Liver (tissue), 9 donors: ENCODE measurements around the gene BDH2. TPM values are rescaled to one million over a fixed set of nuclear protein-coding genes. Genes with fewer than 3 reads are reported as not detected.

Experiments used
- DNase-seq: peaks from one replicate; pipeline ENCODE4 v3.0.0-alpha.2; 2017; ENCODE audit warnings: low spot score
- H3K27ac ChIP-seq, 2 donors: one replicate each; pipeline ENCODE4 v1.7.0; 2013; ENCODE audit warnings: inconsistent platforms in 2 of 2, low read length in 2 of 2, control low read depth in 1 of 2, low read depth in 1 of 2, mild to moderate bottlenecking in 1 of 2
- H3K27me3 ChIP-seq, 4 donors: one replicate each; pipeline versions ENCODE4 v1.6.1 to v1.7.0; 2013; ENCODE audit warnings: low read length in 3 of 4, inconsistent platforms in 1 of 4, mild to moderate bottlenecking in 1 of 4, moderate library complexity in 1 of 4; ENCODE audit not compliant: control insufficient read depth in 4 of 4, insufficient read depth in 4 of 4
- H3K36me3 ChIP-seq, 4 donors: one replicate each; pipeline versions ENCODE4 v1.6.1 to v1.7.0; 2013; ENCODE audit warnings: low read length in 3 of 4, mild to moderate bottlenecking in 3 of 4, low read depth in 1 of 4, moderate library complexity in 1 of 4; ENCODE audit not compliant: control insufficient read depth in 4 of 4, insufficient read depth in 3 of 4
- H3K4me1 ChIP-seq, 4 donors: one replicate each; pipeline versions ENCODE4 v1.6.1 to v1.7.0; 2013; ENCODE audit warnings: low read length in 3 of 4, mild to moderate bottlenecking in 3 of 4, moderate library complexity in 1 of 4; ENCODE audit not compliant: control insufficient read depth in 4 of 4, insufficient read depth in 4 of 4
- H3K4me3 ChIP-seq, 3 donors: one replicate each; pipeline versions ENCODE4 v1.6.1 to v1.7.0; 2013; ENCODE audit warnings: low read length in 3 of 3, control low read depth in 1 of 3, low read depth in 1 of 3, mild to moderate bottlenecking in 1 of 3
- H3K9ac ChIP-seq, 2 donors: one replicate each; pipeline ENCODE4 v1.7.0; 2013; ENCODE audit warnings: low read length in 2 of 2, mild to moderate bottlenecking in 2 of 2, moderate library complexity in 2 of 2, control low read depth in 1 of 2, low read depth in 1 of 2
- H3K9me3 ChIP-seq, 4 donors: one replicate each; pipeline versions ENCODE4 v1.6.1 to v1.7.0; 2013; ENCODE audit warnings: low read length in 3 of 4; ENCODE audit not compliant: control insufficient read depth in 4 of 4
- EGR1 ChIP-seq, 2 donors: IDR thresholded peaks; 2 replicates each; pipeline ENCODE4 v1.6.1; 2016 to 2018; ENCODE audit warnings: antibody characterized with exemption in 2 of 2, low read depth in 2 of 2
- FOXA1 ChIP-seq: IDR thresholded peaks from 2 replicates; pipeline ENCODE4 v1.6.1; 2016; ENCODE audit warnings: antibody characterized with exemption
- FOXA2 ChIP-seq: IDR thresholded peaks from 2 replicates; pipeline ENCODE4 v1.6.1; 2016; ENCODE audit warnings: antibody characterized with exemption
- GABPA ChIP-seq, 2 donors: IDR thresholded peaks in 1 of 2; conservative IDR thresholded peaks in 1 of 2; 2 replicates each; pipeline ENCODE4 v1.6.1; 2016; ENCODE audit warnings: antibody characterized with exemption in 2 of 2, mild to moderate bottlenecking in 1 of 2, moderate library complexity in 1 of 2
- HNF4A ChIP-seq, 2 donors: conservative IDR thresholded peaks; 2 replicates each; pipeline ENCODE4 v1.6.1; 2016; ENCODE audit warnings: antibody characterized with exemption in 2 of 2, mild to moderate bottlenecking in 2 of 2
- HNF4G ChIP-seq: IDR thresholded peaks from 2 replicates; pipeline ENCODE4 v1.6.1; 2016; ENCODE audit warnings: antibody characterized with exemption
- JUND ChIP-seq, 2 donors: IDR thresholded peaks; 2 replicates each; pipeline ENCODE4 v1.6.1; 2016; ENCODE audit warnings: antibody characterized with exemption in 2 of 2
- RAD21 ChIP-seq, 2 donors: IDR thresholded peaks; 2 replicates each; pipeline ENCODE4 v1.6.1; 2016; ENCODE audit warnings: antibody characterized with exemption in 2 of 2, mild to moderate bottlenecking in 2 of 2
- REST ChIP-seq: IDR thresholded peaks from 2 replicates; pipeline ENCODE4 v1.6.1; 2016; ENCODE audit warnings: antibody characterized with exemption, mild to moderate bottlenecking
- WGBS: extraction: QIAGEN DNeasy Blood & Tissue Kit; methylation state at CpG from one replicate; pipeline ENCODE4 v1.1.7; 2013; 5-methylcytosine and 5-hydroxymethylcytosine counted together
- polyA plus RNA-seq, 2 donors: library from polyadenylated mRNA; stranded (reverse) in 1 of 2; unstranded in 1 of 2; fragments of 200-250 nt in 1 of 2; fragments of >200 nt in 1 of 2; fragmentation: Nextera tagmentation in 1 of 2; extraction: Ambion mirVana in 1 of 2; gene quantifications; one replicate each; pipeline versions ENCODE4 v1.2.1 to v1.2.3, GENCODE V29; 2013 to 2015
- total RNA-seq, 2 donors: library from RNA; depleted of rRNA; stranded (reverse); fragments of >200 nt; gene quantifications; one replicate each; pipeline ENCODE4 v1.2.3, GENCODE V29; 2014
- TF ChIP-seq, protein P1 (sequence below): fragments of 150-350 bp; IDR thresholded peaks from 2 replicates; pipeline ENCODE4 v1.5.1; 2017; ENCODE audit warnings: improper control_type of control experiment, low read depth, low read length; ENCODE audit not compliant: missing input control
- TF ChIP-seq, protein P2 (sequence below): IDR thresholded peaks from 2 replicates; pipeline ENCODE4 v1.6.1; 2016; ENCODE audit warnings: antibody characterized with exemption
- TF ChIP-seq, protein P3 (sequence below): IDR thresholded peaks from 2 replicates; pipeline ENCODE4 v1.6.1; 2016; ENCODE audit warnings: antibody characterized with exemption
- donor health status: healthy.
- donor health status: healthy.
- donor health status: healthy.
- donor health status: healthy.
- donor health status: healthy.

The BDH2 gene
- total and polyA plus RNA-seq, 4 donors = 16.6 to 88.5 (median 35.5) TPM

DNA sequence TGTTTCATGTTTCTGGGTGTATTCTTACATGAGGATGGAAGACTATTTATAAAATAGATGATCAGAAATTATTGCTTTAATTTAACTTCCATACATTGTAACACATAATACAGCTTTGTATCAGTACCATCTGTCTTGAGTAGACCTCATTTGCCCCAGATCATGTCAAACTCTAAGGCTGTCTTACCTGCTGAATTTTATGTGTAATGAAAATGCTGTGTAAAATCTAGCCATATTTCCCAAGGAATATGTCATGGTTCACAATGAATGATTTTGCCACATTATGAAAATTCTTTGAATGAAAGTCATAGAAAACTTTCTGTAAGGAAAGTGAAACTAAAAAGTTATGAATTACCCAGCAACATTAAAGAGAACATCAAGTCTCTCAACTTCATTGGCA lies 7.4 kb downstream of the BDH2 start:
- TF ChIP-seq FOXA1 = no peak
- no peak for TF ChIP-seq EGR1 (IDR thresholded peaks at IDR 0.05; ENCODE audit: low read depth in 2 of 2)
- no peak for TF ChIP-seq HNF4G
- TF ChIP-seq, protein P1, sequence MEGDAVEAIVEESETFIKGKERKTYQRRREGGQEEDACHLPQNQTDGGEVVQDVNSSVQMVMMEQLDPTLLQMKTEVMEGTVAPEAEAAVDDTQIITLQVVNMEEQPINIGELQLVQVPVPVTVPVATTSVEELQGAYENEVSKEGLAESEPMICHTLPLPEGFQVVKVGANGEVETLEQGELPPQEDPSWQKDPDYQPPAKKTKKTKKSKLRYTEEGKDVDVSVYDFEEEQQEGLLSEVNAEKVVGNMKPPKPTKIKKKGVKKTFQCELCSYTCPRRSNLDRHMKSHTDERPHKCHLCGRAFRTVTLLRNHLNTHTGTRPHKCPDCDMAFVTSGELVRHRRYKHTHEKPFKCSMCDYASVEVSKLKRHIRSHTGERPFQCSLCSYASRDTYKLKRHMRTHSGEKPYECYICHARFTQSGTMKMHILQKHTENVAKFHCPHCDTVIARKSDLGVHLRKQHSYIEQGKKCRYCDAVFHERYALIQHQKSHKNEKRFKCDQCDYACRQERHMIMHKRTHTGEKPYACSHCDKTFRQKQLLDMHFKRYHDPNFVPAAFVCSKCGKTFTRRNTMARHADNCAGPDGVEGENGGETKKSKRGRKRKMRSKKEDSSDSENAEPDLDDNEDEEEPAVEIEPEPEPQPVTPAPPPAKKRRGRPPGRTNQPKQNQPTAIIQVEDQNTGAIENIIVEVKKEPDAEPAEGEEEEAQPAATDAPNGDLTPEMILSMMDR = no peak
- TF ChIP-seq HNF4A (conservative IDR thresholded peaks at IDR 0.05) = no peak
- TF ChIP-seq GABPA (IDR thresholded peaks at IDR 0.05 in 1 of 2, conservative IDR thresholded peaks at IDR 0.05 in 1 of 2) = no peak
- TF ChIP-seq, protein P2, sequence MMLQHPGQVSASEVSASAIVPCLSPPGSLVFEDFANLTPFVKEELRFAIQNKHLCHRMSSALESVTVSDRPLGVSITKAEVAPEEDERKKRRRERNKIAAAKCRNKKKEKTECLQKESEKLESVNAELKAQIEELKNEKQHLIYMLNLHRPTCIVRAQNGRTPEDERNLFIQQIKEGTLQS = no peak
- no peak for TF ChIP-seq REST
- TF ChIP-seq, protein P3, sequence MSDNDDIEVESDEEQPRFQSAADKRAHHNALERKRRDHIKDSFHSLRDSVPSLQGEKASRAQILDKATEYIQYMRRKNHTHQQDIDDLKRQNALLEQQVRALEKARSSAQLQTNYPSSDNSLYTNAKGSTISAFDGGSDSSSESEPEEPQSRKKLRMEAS = no peak
- TF ChIP-seq JUND (IDR thresholded peaks at IDR 0.05) = no peak
- no peak for TF ChIP-seq FOXA2
- Histone ChIP-seq H3K9me3 (no peaks in the 10 kb centered on the region), H3K4me1 (peaks cover 5 to 40% (median 23%) of the 10 kb centered on the region in 4 donors), H3K27me3 (no peaks in the 10 kb centered on the region), H3K9ac (no peak overlapping the region), H3K27ac (no peak overlapping the region), H3K36me3 (peaks cover 0 to 34% (median 18%) of the 10 kb centered on the region in 4 donors), H3K4me3 (no peak overlapping the region)
- DNase-seq = no peak

DNA sequence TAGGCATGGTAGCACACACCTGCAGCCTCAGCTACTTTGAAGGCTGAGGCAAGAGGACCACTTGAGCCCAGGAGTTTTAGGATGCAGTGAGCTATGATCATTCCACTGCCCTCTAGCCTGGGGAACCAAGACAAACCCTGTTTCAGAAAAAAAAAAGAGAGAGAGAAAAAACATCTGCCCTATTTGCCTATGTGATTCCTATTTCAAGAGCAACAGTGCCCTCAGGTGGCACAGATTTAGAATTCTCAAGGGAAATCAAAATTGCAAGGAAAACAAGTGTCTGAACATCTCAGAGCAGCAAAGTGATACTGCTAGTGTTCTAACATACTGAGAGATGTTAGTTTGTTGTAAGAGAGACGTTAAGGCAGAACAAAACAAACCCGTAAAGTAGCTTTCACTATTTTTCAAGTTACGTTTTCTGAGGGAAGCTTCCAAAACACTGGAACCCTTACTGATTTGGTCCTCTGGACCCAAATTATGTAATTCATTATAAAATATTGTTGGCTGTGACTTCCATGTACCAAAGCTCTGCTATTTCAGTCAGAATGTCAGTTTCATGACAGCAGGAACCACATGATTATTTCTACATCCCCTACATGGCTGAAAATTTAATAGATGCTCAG lies 7.9 kb downstream of the BDH2 start:
- no peak for DNase-seq
- Histone ChIP-seq H3K4me3 (no peak overlapping the region), H3K9ac (peak overlapping the region in 1 of 2 donors; percentile 18), H3K9me3 (no peaks in the 10 kb centered on the region), H3K36me3 (peaks cover 0 to 39% (median 23%) of the 10 kb centered on the region in 4 donors), H3K4me1 (peaks cover 4 to 36% (median 18%) of the 10 kb centered on the region in 4 donors), H3K27me3 (no peaks in the 10 kb centered on the region), H3K27ac (no peak overlapping the region)
- WGBS = 33% methylated on average over 3 of the region's 3 CpGs
- peak in 1 of 2 donors; percentile 7 for TF ChIP-seq HNF4A (conservative IDR thresholded peaks at IDR 0.05)
- TF ChIP-seq, protein P1 = peak; percentile 72
- TF ChIP-seq, protein P3 = no peak
- peak in 1 of 2 donors; percentile 26 for TF ChIP-seq JUND (IDR thresholded peaks at IDR 0.05)
- peak; percentile 96 for TF ChIP-seq RAD21 (IDR thresholded peaks at IDR 0.05)
